Measurements from ENCODE around the gene MMP17. TPM values are rescaled to one million over a fixed set of nuclear protein-coding genes. Genes with fewer than 3 reads are reported as not detected.

MMP17 gene
- total and polyA plus RNA-seq, 10 of the 15 experiments (the other 5 are each of a cell fraction or from before 2014, with no cell fraction given), result 0.11 to 0.28 (median 0.23) TPM; not detected in 7

DNA sequence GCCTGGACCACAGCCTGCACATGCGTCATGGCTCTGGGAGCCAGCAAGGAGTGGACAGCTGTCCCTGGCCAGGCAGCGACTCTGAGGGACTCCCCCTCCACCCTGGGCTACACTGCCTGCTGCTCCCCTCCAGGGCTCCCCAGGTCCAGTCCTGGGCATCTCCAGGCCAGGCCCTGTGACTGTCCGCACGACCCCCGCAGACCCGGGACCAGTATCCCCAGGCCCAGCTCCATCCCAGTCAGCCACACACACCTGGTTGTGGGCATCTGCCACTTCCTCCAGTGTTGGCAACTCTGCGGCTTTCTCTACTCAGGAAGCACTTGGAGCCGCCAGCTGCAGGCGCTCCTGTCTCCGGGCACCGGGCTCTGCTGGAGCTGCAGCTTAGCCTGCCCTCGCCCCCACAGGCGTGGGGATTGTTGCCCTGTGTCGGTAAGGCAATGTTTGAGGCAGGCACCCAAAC lies 68.6 kb downstream of the MMP17 start:
- no peak for DNase-seq (ENCODE audit: low read depth, low spot score)
- in situ Hi-C loops (cut with MboI), result no loop called here
- Histone ChIP-seq H3K4me2 (ENCODE audit: control insufficient read depth, insufficient read depth) (peak overlapping the region; percentile 82), H3K4me3 (no peak overlapping the region; the same call in 1 of the 2 replicates), H3K9ac (ENCODE audit: control insufficient read depth, insufficient read depth, low read length) (no peak overlapping the region), H3K27me3 (replicated peaks in 1 of 2; ENCODE audit: control insufficient read depth in 2 of 2, insufficient read depth in 2 of 2, low read length in 1 of 2) (no peaks in the 10 kb centered on the region), H3K9me3 (replicated peaks; ENCODE audit: control insufficient read depth, insufficient read depth, low read length) (no peaks in the 10 kb centered on the region), H3K4me1 (ENCODE audit: control insufficient read depth, insufficient read depth, low read length) (peaks cover 12% of the 10 kb centered on the region), H2AFZ (ENCODE audit: control insufficient read depth, low read depth, low read length) (no peak overlapping the region), H4K20me1 (ENCODE audit: control insufficient read depth, insufficient read depth) (no peaks in the 10 kb centered on the region), H3K79me2 (ENCODE audit: control insufficient read depth, insufficient read depth, low read length) (no peaks in the 10 kb centered on the region), H3K36me3 (ENCODE audit: control insufficient read depth in 2 of 2, insufficient read depth in 2 of 2, low read length in 1 of 2) (no peaks in the 10 kb centered on the region), H3K27ac (ENCODE audit: control insufficient read depth, insufficient read depth) (no peak overlapping the region)
- FAIRE-seq, result no peak
- no peak for ATAC-seq
- SMC1A ChIA-PET (ENCODE audit: uncharacterized antibody, unreplicated experiment), result no interaction called here
- no TSS peak for BruUV-seq (replicated peaks)
- CTCF ChIA-PET, result no interaction called here
- intact Hi-C loops (cut with micrococcal nuclease; ENCODE audit: unreplicated experiment), result no loop called here
- RAD21 ChIA-PET (ENCODE audit: unreplicated experiment), result no interaction called here
- WGBS (ENCODE audit: insufficient coverage, insufficient replicate concordance, low lambda C conversion rate, missing lambda C conversion rate), result 76% methylated on average over 14 of the region's 14 CpGs
- POLR2A ChIA-PET, result no interaction called here
- TF ChIP-seq HDGF (IDR thresholded peaks at IDR 0.05) (no peak), SMARCA5 (IDR thresholded peaks at IDR 0.05) (no peak), JUND (IDR thresholded peaks at IDR 0.05; ENCODE audit: low read depth, low read length) (no peak), NFXL1 (IDR thresholded peaks at IDR 0.05; ENCODE audit: borderline replicate concordance) (no peak), ASH2L (IDR thresholded peaks at IDR 0.05; ENCODE audit: borderline replicate concordance, low read depth) (no peak), SIX5 (IDR thresholded peaks at IDR 0.05; ENCODE audit: low read depth, low read length, severe bottlenecking) (no peak), SRF (IDR thresholded peaks at IDR 0.05; ENCODE audit: low read depth in 2 of 2, low read length in 2 of 2) (no peak), SIN3A (IDR thresholded peaks at IDR 0.05; ENCODE audit: low read depth, low read length) (no peak)
- TF ChIP-seq, protein P1, sequence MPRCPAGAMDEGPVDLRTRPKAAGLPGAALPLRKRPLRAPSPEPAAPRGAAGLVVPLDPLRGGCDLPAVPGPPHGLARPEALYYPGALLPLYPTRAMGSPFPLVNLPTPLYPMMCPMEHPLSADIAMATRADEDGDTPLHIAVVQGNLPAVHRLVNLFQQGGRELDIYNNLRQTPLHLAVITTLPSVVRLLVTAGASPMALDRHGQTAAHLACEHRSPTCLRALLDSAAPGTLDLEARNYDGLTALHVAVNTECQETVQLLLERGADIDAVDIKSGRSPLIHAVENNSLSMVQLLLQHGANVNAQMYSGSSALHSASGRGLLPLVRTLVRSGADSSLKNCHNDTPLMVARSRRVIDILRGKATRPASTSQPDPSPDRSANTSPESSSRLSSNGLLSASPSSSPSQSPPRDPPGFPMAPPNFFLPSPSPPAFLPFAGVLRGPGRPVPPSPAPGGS (IDR thresholded peaks at IDR 0.05; ENCODE audit: borderline replicate concordance, insufficient read depth, low read depth, low read length, poor library complexity, severe bottlenecking), result no peak
- TF ChIP-seq, protein P2, sequence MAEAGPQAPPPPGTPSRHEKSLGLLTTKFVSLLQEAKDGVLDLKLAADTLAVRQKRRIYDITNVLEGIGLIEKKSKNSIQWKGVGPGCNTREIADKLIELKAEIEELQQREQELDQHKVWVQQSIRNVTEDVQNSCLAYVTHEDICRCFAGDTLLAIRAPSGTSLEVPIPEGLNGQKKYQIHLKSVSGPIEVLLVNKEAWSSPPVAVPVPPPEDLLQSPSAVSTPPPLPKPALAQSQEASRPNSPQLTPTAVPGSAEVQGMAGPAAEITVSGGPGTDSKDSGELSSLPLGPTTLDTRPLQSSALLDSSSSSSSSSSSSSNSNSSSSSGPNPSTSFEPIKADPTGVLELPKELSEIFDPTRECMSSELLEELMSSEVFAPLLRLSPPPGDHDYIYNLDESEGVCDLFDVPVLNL (IDR thresholded peaks at IDR 0.05; ENCODE audit: low read depth, low read length), result no peak
- TF ChIP-seq, protein P3, sequence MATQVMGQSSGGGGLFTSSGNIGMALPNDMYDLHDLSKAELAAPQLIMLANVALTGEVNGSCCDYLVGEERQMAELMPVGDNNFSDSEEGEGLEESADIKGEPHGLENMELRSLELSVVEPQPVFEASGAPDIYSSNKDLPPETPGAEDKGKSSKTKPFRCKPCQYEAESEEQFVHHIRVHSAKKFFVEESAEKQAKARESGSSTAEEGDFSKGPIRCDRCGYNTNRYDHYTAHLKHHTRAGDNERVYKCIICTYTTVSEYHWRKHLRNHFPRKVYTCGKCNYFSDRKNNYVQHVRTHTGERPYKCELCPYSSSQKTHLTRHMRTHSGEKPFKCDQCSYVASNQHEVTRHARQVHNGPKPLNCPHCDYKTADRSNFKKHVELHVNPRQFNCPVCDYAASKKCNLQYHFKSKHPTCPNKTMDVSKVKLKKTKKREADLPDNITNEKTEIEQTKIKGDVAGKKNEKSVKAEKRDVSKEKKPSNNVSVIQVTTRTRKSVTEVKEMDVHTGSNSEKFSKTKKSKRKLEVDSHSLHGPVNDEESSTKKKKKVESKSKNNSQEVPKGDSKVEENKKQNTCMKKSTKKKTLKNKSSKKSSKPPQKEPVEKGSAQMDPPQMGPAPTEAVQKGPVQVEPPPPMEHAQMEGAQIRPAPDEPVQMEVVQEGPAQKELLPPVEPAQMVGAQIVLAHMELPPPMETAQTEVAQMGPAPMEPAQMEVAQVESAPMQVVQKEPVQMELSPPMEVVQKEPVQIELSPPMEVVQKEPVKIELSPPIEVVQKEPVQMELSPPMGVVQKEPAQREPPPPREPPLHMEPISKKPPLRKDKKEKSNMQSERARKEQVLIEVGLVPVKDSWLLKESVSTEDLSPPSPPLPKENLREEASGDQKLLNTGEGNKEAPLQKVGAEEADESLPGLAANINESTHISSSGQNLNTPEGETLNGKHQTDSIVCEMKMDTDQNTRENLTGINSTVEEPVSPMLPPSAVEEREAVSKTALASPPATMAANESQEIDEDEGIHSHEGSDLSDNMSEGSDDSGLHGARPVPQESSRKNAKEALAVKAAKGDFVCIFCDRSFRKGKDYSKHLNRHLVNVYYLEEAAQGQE (IDR thresholded peaks at IDR 0.05; ENCODE audit: low read depth, low read length), result no peak

All from GM12878 (cell line).